Neural crest cell (in vitro differentiated cells): ENCODE data around the gene EPHA6. TPM values are rescaled to one million over a fixed set of nuclear protein-coding genes. Genes with fewer than 3 reads are reported as not detected.
A peak's percentile ranks its signal among the peaks of the same experiment; 100 is the strongest.

Experiments
- DNase-seq: peaks from one replicate; pipeline ENCODE4 v3.0.0; 2021; ENCODE audit warnings: low read depth, mixed read lengths, low spot score
- H3K27ac Mint-ChIP-seq: one replicate; pipeline ENCODE4 v1.8.0; 2021; ENCODE audit warnings: mild to moderate bottlenecking, mixed read lengths; ENCODE audit not compliant: unreplicated experiment
- H3K27me3 Mint-ChIP-seq: 2 replicates; pipeline ENCODE4 v1.8.0; 2021; ENCODE audit warnings: low read depth, mild to moderate bottlenecking, mixed read lengths
- H3K36me3 Mint-ChIP-seq: 2 replicates; pipeline ENCODE4 v1.8.0; 2021; ENCODE audit warnings: low read depth, mild to moderate bottlenecking, mixed read lengths
- H3K4me1 Mint-ChIP-seq: 2 replicates; pipeline ENCODE4 v1.8.0; 2021; ENCODE audit warnings: mixed read lengths
- H3K4me3 Mint-ChIP-seq: one replicate; pipeline ENCODE4 v1.8.0; 2021; ENCODE audit warnings: mild to moderate bottlenecking, mixed read lengths
- H3K9me3 Mint-ChIP-seq: 2 replicates; pipeline ENCODE4 v1.8.0; 2021; ENCODE audit warnings: mixed read lengths
- total RNA-seq: library from RNA; stranded (reverse); gene quantifications from 2 replicates; pipeline ENCODE4 v1.2.1, GENCODE V29; 2021
- TF ChIP-seq, protein P1 (sequence below): fragments of 200-600 bp; sonication (generic); conservative IDR thresholded peaks from 2 replicates; pipeline ENCODE4 v1.5.0; 2021; ENCODE audit warnings: antibody characterized with exemption, mild to moderate bottlenecking

Gene EPHA6
- total RNA-seq, 1 donor from 2014 or later: 0.96 TPM

DNA sequence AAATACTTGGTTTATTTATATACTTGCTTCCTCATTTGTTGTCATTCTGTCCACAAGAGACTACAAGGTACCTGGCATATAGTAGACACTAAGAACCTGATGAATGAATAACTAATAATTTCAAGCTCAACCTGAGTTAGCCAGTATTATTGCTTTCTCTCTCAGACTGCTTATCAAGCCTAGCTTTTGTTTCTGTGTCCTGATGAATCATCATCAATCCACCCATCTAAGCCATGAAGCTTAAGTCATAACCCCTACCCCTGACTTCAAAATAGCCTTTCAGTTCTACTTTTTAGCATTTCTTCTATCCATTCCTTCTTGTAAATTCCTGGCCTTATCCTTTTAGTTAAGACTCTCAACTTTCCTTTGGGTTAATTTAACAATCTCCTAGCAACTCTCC, 420.8 kb downstream of the EPHA6 start:
- Mint-ChIP-seq H3K27ac (no peak overlapping the region), H3K4me3 (no peak overlapping the region), H3K9me3 (no peaks in the 10 kb centered on the region), H3K27me3 (no peaks in the 10 kb centered on the region), H3K36me3 (no peaks in the 10 kb centered on the region), H3K4me1 (no peaks in the 10 kb centered on the region)
- TF ChIP-seq, protein P1, sequence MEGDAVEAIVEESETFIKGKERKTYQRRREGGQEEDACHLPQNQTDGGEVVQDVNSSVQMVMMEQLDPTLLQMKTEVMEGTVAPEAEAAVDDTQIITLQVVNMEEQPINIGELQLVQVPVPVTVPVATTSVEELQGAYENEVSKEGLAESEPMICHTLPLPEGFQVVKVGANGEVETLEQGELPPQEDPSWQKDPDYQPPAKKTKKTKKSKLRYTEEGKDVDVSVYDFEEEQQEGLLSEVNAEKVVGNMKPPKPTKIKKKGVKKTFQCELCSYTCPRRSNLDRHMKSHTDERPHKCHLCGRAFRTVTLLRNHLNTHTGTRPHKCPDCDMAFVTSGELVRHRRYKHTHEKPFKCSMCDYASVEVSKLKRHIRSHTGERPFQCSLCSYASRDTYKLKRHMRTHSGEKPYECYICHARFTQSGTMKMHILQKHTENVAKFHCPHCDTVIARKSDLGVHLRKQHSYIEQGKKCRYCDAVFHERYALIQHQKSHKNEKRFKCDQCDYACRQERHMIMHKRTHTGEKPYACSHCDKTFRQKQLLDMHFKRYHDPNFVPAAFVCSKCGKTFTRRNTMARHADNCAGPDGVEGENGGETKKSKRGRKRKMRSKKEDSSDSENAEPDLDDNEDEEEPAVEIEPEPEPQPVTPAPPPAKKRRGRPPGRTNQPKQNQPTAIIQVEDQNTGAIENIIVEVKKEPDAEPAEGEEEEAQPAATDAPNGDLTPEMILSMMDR: no peak
- DNase-seq: no peak

DNA sequence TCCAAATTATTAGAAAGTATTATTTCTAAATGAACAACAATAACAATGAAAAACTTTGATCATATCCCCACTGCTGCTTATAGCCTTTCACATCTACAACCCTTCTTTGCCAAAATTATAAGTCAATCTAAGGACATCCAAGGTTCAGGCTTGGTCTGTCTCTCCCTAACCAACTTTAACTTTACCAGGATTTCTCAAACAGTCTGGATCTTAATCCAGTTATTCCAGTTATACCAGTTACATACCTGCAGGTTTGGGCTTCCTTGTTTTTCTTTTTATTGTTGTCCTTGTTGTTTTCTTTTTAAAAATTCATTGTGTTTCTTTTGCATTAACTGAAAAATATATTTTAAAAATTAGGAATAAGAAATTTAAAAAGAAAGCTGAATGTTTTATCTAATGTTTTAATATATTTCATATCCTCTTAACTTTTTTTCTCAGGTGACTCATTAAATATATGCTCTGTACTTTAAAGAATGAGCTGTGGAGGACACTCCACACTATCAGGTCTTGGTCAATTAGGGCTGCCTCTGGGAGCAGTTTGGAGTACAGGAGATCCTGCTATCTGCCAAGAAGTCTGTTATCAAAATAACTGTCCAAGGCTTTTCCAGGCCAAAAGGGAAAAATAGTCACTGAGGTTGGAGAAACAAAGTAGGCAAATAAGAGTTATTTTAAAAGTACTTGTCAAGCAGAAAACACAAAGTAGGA, 421.4 kb downstream of the EPHA6 start:
- H3K4me3 Mint-ChIP-seq: no peak overlapping the region
- H3K27me3 Mint-ChIP-seq: no peaks in the 10 kb centered on the region
- DNase-seq: no peak
- H3K36me3 Mint-ChIP-seq: no peaks in the 10 kb centered on the region
- H3K9me3 Mint-ChIP-seq: no peaks in the 10 kb centered on the region
- H3K4me1 Mint-ChIP-seq: no peaks in the 10 kb centered on the region
- no peak overlapping the region for H3K27ac Mint-ChIP-seq
- TF ChIP-seq, protein P1: no peak

DNA sequence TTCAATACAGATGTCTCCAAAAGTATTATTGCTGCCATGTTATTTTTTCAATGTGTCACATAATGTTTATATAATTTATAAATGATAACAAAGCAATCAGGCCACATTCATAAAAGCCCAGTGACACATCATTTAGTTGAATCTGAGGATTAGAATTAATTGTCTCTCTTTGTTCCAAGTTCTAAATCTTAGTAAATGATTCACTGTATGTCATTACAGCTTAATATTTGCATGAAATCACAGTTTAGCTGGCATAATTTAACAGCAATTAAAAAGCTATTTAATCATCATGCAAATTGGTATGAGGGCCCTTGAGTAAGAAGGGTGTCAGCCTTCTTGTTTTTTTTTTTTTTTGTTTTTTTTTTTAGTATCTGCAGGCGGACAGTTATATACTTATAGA, 427.0 kb downstream of the EPHA6 start:
- no peaks in the 10 kb centered on the region for H3K27me3 Mint-ChIP-seq
- H3K9me3 Mint-ChIP-seq: no peaks in the 10 kb centered on the region
- H3K36me3 Mint-ChIP-seq: no peaks in the 10 kb centered on the region
- no peak overlapping the region for H3K27ac Mint-ChIP-seq
- H3K4me3 Mint-ChIP-seq: no peak overlapping the region
- no peaks in the 10 kb centered on the region for H3K4me1 Mint-ChIP-seq
- TF ChIP-seq, protein P1: no peak
- no peak for DNase-seq

DNA sequence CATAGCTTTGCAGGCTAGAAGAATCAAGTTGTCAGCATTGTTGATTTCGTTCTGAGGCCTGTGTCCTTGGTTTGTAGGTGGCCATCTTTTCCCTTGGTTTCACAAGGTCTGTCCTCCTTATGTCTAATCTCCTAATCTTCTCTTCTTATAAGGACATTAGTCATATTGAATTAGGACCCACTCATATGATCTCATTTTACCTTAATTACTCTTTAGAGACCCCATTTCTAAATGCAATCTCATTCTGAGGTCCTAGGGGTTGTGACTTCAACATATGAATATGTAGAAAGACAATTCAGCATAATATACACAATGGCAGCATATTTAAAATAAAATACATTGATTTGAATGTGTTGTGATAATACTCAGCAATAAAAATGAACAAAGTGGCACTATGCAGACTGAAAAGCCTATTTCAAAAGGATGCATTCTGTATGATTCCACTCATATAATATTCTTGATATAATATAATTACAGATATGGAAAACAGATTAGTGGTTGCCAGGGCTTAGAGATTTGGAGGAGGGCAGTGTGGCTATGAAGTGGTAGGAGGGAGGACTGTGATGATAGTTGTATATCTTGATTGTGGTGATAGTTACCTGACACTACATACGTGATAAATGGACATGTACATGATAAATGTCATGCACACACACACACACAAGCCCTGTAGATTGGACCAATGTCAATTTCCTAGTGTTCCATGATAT, 431.0 kb downstream of the EPHA6 start:
- no peak overlapping the region for H3K4me3 Mint-ChIP-seq
- no peaks in the 10 kb centered on the region for H3K9me3 Mint-ChIP-seq
- no peak for DNase-seq
- TF ChIP-seq, protein P1: no peak
- no peaks in the 10 kb centered on the region for H3K36me3 Mint-ChIP-seq
- H3K27ac Mint-ChIP-seq: no peak overlapping the region
- H3K4me1 Mint-ChIP-seq: no peaks in the 10 kb centered on the region
- no peaks in the 10 kb centered on the region for H3K27me3 Mint-ChIP-seq

DNA sequence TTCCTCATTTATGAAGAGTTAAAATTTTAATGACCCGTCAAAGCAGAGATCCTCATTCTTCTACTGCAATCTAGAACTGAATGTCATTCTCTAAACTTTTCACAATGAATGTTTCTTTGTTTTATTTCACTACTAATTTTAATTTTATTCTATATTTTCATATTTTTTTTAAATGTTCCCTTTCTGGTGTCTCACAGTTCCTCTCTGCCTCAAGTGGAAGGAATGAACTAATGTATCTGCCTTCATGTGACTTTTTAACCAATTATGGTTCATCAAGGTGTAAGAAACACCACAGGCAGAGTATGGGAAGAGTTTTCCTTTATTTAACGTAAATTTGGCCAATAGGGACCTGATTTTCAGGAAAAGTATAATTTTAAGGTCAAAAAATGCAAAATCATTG, 441.7 kb downstream of the EPHA6 start:
- no peak overlapping the region for H3K4me3 Mint-ChIP-seq
- H3K9me3 Mint-ChIP-seq: no peaks in the 10 kb centered on the region
- no peak overlapping the region for H3K27ac Mint-ChIP-seq
- H3K27me3 Mint-ChIP-seq: no peaks in the 10 kb centered on the region
- H3K4me1 Mint-ChIP-seq: no peaks in the 10 kb centered on the region
- H3K36me3 Mint-ChIP-seq: no peaks in the 10 kb centered on the region
- DNase-seq: no peak
- TF ChIP-seq, protein P1: peak; percentile 47
